ENCODE data around the gene HDGF.

Gene HDGF

DNA sequence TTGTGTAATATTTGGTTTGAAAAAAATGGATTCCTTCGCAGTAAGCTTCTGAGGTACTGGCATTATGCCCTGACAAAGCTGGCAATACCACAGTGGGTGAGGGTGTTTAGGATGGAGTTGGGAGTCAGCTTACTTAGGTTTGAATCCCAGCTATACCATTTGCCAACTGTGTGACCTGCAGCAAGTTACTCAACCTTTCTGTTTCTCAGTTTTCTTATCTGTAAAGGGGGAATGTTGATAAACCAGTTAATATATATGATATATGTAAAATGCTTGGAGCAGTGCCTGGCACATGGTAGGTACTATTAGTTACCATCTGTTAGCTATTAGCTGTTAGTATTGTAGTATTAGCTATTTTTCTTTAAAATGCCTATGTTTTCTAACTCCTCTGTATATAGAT is 4.9 kb upstream of the HDGF start:
- no peak for TF ChIP-seq CTCF (IDR thresholded peaks at IDR 0.05)
- Histone ChIP-seq H3K4me3 (no peak overlapping the region), H3K36me3 (no peaks in the 10 kb centered on the region), H3K9me3 (no peaks in the 10 kb centered on the region), H3K27ac (no peak overlapping the region), H3K4me1 (peaks cover 0 to 12% (median 10%) of the 10 kb centered on the region in 4 donors), H3K27me3 (no peaks in the 10 kb centered on the region)
- DNase-seq = no peak
- intact Hi-C loops (cut with DNase I; ENCODE audit: low total_unique reads) = no loop called here

DNA sequence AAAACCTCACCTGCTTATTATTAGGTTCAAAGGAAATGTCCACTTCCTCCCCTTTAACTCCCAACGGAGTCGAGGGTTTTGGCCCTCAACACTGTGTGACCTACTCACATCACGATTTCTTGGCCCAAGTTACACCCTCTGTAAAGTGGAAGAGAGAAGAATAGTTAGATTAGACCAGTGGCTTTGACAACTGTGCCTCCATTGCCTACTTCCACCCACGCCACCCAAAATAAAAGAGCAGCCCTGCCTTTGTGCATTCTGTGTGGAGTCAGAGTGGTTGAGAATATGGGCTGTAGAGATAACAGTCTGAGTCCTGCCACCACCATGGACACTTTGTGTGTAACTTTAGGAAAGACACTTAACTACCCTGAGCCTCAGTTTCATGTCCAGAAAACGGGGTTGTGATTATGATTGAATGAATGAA is 4.1 kb upstream of the HDGF start:
- H3K9me3 ChIP-seq = no peaks in the 10 kb centered on the region
- no peak for TF ChIP-seq CTCF (IDR thresholded peaks at IDR 0.05)
- DNase-seq = peak in 1 of 2 donors; percentile 5

DNA sequence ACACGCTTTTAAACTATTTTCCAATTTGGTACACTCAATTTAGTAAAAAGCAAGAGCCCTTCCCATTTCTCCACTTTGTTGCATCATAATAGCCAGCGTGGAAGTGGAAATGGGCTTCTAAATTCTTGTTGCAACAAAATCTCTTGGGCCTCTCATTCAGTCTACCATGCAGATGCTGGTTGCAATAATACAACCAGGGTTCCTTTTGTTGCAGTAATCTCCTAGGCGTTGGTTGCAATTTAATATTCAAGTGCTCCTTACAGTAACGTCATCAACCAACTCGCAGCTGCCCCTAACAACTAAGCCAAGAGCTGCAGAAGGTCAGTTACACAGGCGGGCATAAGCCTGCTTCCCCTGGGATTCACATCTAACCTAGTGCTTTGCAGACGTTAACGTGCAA is 2.7 kb upstream of the HDGF start:
- peak in 1 of 2 donors; percentile 25 for DNase-seq
- H3K27me3 ChIP-seq = no peaks in the 10 kb centered on the region
- no peaks in the 10 kb centered on the region for H3K9me3 ChIP-seq
- H3K4me3 ChIP-seq = no peak overlapping the region
- no peak for TF ChIP-seq CTCF (IDR thresholded peaks at IDR 0.05)
- H3K36me3 ChIP-seq = no peaks in the 10 kb centered on the region
- intact Hi-C loops (cut with DNase I; ENCODE audit: low total_unique reads) = no loop called here
- peaks cover 0 to 23% (median 20%) of the 10 kb centered on the region in 4 donors for H3K4me1 ChIP-seq
- H3K27ac ChIP-seq = no peak overlapping the region

More for the DNA sequence above, 4.1 kb upstream of the HDGF start:
- Histone ChIP-seq H3K27me3 (no peaks in the 10 kb centered on the region), H3K4me1 (peaks cover 0 to 12% (median 10%) of the 10 kb centered on the region in 4 donors), H3K36me3 (no peaks in the 10 kb centered on the region), H3K4me3 (no peak overlapping the region), H3K27ac (no peak overlapping the region)
- intact Hi-C loops (cut with DNase I; ENCODE audit: low total_unique reads) = no loop called here

GRCh38 chr1:156752843-156753482 is 1.5 kb upstream of the HDGF start:
- Histone ChIP-seq H3K27me3 (no peaks in the 10 kb centered on the region), H3K4me1 (peaks cover 0 to 36% (median 33%) of the 10 kb centered on the region in 4 donors), H3K36me3 (no peaks in the 10 kb centered on the region), H3K4me3 (peak overlapping the region in 1 of 2 donors; percentile 82), H3K9me3 (no peaks in the 10 kb centered on the region), H3K27ac (peak overlapping the region; percentile 98 to 99)
- DNase-seq = peak in 1 of 2 donors; percentile 40
- no peak for TF ChIP-seq CTCF (IDR thresholded peaks at IDR 0.05)
- intact Hi-C loops (cut with DNase I; ENCODE audit: low total_unique reads) = no loop called here

DNA sequence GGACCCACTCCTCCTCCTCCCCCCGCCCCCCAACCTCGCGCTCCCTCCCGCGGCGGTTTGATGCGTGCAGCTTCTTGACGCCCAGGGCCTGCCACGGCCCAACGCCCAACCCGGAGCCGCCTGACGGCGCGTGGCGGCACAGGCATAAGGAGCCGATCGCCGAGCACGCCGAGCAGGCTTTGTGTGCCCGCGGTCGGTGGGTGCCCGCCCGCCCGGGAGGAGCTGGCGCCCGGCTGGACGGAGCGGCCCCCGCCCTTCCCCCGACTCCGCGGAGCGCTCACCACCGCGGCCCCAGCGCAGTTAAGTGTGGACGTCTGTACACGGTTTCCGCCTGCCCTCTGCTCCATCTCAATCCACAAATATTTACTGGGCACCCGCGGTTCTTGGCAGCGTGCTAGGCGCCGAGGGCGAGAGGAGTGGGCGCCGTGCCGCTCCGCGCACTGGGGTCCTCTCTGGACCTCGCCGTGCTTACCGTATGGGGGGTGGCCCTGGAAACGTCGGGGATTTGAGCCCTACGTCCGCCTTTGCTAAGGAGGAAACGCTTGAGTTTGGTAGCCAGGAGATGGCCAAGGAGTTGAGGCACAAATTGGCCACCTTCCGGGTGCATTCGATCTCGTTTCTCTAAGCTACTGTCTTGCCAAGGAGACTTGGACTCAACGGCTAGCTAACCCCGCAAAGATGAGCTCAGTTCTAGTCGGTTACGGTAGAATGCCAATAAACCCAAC is 444 bp upstream of the HDGF start:
- Histone ChIP-seq H3K4me1 (peaks cover 0 to 44% (median 40%) of the 10 kb centered on the region in 4 donors), H3K9me3 (no peaks in the 10 kb centered on the region), H3K4me3 (peak overlapping the region; percentile 82 to 91), H3K36me3 (no peaks in the 10 kb centered on the region), H3K27ac (peak overlapping the region; percentile 98 to 99), H3K27me3 (no peaks in the 10 kb centered on the region)
- peak; percentile 97 to 99 for DNase-seq
- intact Hi-C loops (cut with DNase I; ENCODE audit: low total_unique reads) = no loop called here
- no peak for TF ChIP-seq CTCF (IDR thresholded peaks at IDR 0.05)
